GM18867 (cell line): ENCODE results near the gene SORBS2.

ENCODE experiments used
- ATAC-seq: cut with Tn5 transposase; IDR thresholded peaks from one replicate; pipeline ENCODE4 v1.9.1; 2021; ENCODE audit warnings: mild to moderate bottlenecking, moderate library complexity; ENCODE audit not compliant: unreplicated experiment

Gene SORBS2

GRCh38 chr4:185644408-185644807, 167.6 kb downstream of the SORBS2 start:
- ATAC-seq = no peak

- ATAC-seq = no peak
Observed at GRCh38 chr4:185642907-185643306, 169.1 kb downstream of the SORBS2 start.

GRCh38 chr4:185640811-185641675, 171.0 kb downstream of the SORBS2 start:
- ATAC-seq = no peak

- ATAC-seq = no peak
Observed at GRCh38 chr4:185638548-185639301, 173.3 kb downstream of the SORBS2 start.

GRCh38 chr4:185638093-185638492, 173.9 kb downstream of the SORBS2 start:
- ATAC-seq = no peak

- no peak for ATAC-seq
Observed at GRCh38 chr4:185637163-185637875, 174.7 kb downstream of the SORBS2 start.

GRCh38 chr4:185634066-185634652, 177.8 kb downstream of the SORBS2 start:
- no peak for ATAC-seq

GRCh38 chr4:185626798-185627197, 185.2 kb downstream of the SORBS2 start:
- ATAC-seq = no peak

- no peak for ATAC-seq
Observed at GRCh38 chr4:185625503-185625902, 186.5 kb downstream of the SORBS2 start.

GRCh38 chr4:185624259-185624589, 187.8 kb downstream of the SORBS2 start:
- no peak for ATAC-seq

- ATAC-seq = no peak
Observed at GRCh38 chr4:185623444-185624258, 188.3 kb downstream of the SORBS2 start.

- ATAC-seq = no peak
Observed at GRCh38 chr4:185608185-185608584, 203.8 kb downstream of the SORBS2 start.

GRCh38 chr4:185602397-185602796, 209.6 kb downstream of the SORBS2 start:
- no peak for ATAC-seq

- no peak for ATAC-seq
Observed at GRCh38 chr4:185600801-185601434, 211.1 kb downstream of the SORBS2 start.

GRCh38 chr4:185599553-185600243, 212.3 kb downstream of the SORBS2 start:
- no peak for ATAC-seq

- no peak for ATAC-seq
Observed at GRCh38 chr4:185598846-185599552, 213.0 kb downstream of the SORBS2 start.

- ATAC-seq = no peak
Observed at GRCh38 chr4:185597532-185598188, 214.3 kb downstream of the SORBS2 start.

GRCh38 chr4:185592845-185593488, 219.0 kb downstream of the SORBS2 start:
- peak; percentile 42 for ATAC-seq
